ENCODE data around the gene SNX10. TPM values are rescaled to one million over a fixed set of nuclear protein-coding genes. Genes with fewer than 3 reads are reported as not detected.

SNX10 gene
- total and polyA plus RNA-seq, 2 donors, result 15.9 TPM

GRCh38 chr7:26409661-26410547, 118.2 kb downstream of the SNX10 start:
- Histone ChIP-seq H3K27ac (ENCODE audit: low read depth in 1 of 2, low read length in 1 of 2) (no peak overlapping the region), H3K4me1 (ENCODE audit: control insufficient read depth in 2 of 2, insufficient read depth in 2 of 2, low read length in 2 of 2) (no peaks in the 10 kb centered on the region), H3K4me3 (ENCODE audit: low read length in 2 of 2) (no peak overlapping the region), H3K36me3 (ENCODE audit: control insufficient read depth in 2 of 2, insufficient read depth in 2 of 2, low read length in 1 of 2) (no peaks in the 10 kb centered on the region), H3K9me3 (ENCODE audit: control insufficient read depth in 2 of 2, insufficient read depth in 1 of 2, low read length in 1 of 2) (no peaks in the 10 kb centered on the region), H3K27me3 (ENCODE audit: control insufficient read depth in 2 of 2, insufficient read depth in 1 of 2, low read length in 1 of 2) (no peaks in the 10 kb centered on the region)
- 95% methylated on average over 5 of the region's 5 CpGs for WGBS
- no peak for DNase-seq (ENCODE audit: low read depth in 6 of 9, low spot score in 9 of 9)

- H3K4me3 ChIP-seq (ENCODE audit: low read length in 2 of 2), result no peak overlapping the region
- no peaks in the 10 kb centered on the region for H3K27me3 ChIP-seq (ENCODE audit: control insufficient read depth in 2 of 2, insufficient read depth in 1 of 2, low read length in 1 of 2)
- H3K27ac ChIP-seq (ENCODE audit: low read depth in 1 of 2, low read length in 1 of 2), result no peak overlapping the region
- no peaks in the 10 kb centered on the region for H3K36me3 ChIP-seq (ENCODE audit: control insufficient read depth in 2 of 2, insufficient read depth in 2 of 2, low read length in 1 of 2)
- H3K4me1 ChIP-seq (ENCODE audit: control insufficient read depth in 2 of 2, insufficient read depth in 2 of 2, low read length in 2 of 2), result no peaks in the 10 kb centered on the region
- no peak for DNase-seq (ENCODE audit: low read depth in 6 of 9, low spot score in 9 of 9)
- WGBS, result 95% methylated on average over 3 of the region's 3 CpGs
- no peaks in the 10 kb centered on the region for H3K9me3 ChIP-seq (ENCODE audit: control insufficient read depth in 2 of 2, insufficient read depth in 1 of 2, low read length in 1 of 2)
These were observed 121.5 kb downstream of the SNX10 start for GRCh38 chr7:26413007-26413691.

GRCh38 chr7:26416004-26416403, 124.3 kb downstream of the SNX10 start:
- WGBS, result 95% methylated on average over 1 of the region's 1 CpG
- Histone ChIP-seq H3K36me3 (ENCODE audit: control insufficient read depth in 2 of 2, insufficient read depth in 2 of 2, low read length in 1 of 2) (no peaks in the 10 kb centered on the region), H3K4me1 (ENCODE audit: control insufficient read depth in 2 of 2, insufficient read depth in 2 of 2, low read length in 2 of 2) (no peaks in the 10 kb centered on the region), H3K27ac (ENCODE audit: low read depth in 1 of 2, low read length in 1 of 2) (no peak overlapping the region), H3K4me3 (ENCODE audit: low read length in 2 of 2) (no peak overlapping the region), H3K27me3 (ENCODE audit: control insufficient read depth in 2 of 2, insufficient read depth in 1 of 2, low read length in 1 of 2) (no peaks in the 10 kb centered on the region), H3K9me3 (ENCODE audit: control insufficient read depth in 2 of 2, insufficient read depth in 1 of 2, low read length in 1 of 2) (no peaks in the 10 kb centered on the region)
- no peak for DNase-seq (ENCODE audit: low read depth in 6 of 9, low spot score in 9 of 9)

GRCh38 chr7:26417911-26418413, 126.3 kb downstream of the SNX10 start:
- H3K27ac ChIP-seq (ENCODE audit: low read depth in 1 of 2, low read length in 1 of 2), result no peak overlapping the region
- 97% methylated on average over 5 of the region's 5 CpGs for WGBS
- DNase-seq (ENCODE audit: low read depth in 6 of 9, low spot score in 9 of 9), result no peak
- H3K4me3 ChIP-seq (ENCODE audit: low read length in 2 of 2), result no peak overlapping the region
- H3K36me3 ChIP-seq (ENCODE audit: control insufficient read depth in 2 of 2, insufficient read depth in 2 of 2, low read length in 1 of 2), result no peaks in the 10 kb centered on the region
- no peaks in the 10 kb centered on the region for H3K9me3 ChIP-seq (ENCODE audit: control insufficient read depth in 2 of 2, insufficient read depth in 1 of 2, low read length in 1 of 2)
- no peaks in the 10 kb centered on the region for H3K27me3 ChIP-seq (ENCODE audit: control insufficient read depth in 2 of 2, insufficient read depth in 1 of 2, low read length in 1 of 2)
- no peaks in the 10 kb centered on the region for H3K4me1 ChIP-seq (ENCODE audit: control insufficient read depth in 2 of 2, insufficient read depth in 2 of 2, low read length in 2 of 2)

DNA sequence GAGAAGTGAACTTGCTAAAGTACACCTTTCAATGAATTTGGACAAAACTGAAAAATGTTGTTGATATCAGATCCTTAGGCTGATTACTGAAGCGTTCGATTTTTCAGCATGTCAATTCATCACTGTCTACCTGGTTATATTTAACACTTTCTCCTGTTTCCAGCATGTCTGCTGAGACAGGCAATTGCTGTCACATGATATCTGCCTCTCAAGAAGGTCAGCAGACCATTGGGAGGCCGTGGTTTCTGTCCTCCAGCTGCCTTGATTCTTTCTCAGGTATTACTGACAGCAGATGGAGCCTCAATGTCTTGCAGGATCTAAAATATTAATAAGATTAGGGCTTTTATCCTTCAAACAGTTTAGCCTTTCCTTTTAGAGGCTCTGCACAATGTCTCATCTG, 127.5 kb downstream of the SNX10 start:
- Histone ChIP-seq H3K4me3 (ENCODE audit: low read length in 2 of 2) (no peak overlapping the region), H3K27ac (ENCODE audit: low read depth in 1 of 2, low read length in 1 of 2) (no peak overlapping the region), H3K4me1 (ENCODE audit: control insufficient read depth in 2 of 2, insufficient read depth in 2 of 2, low read length in 2 of 2) (no peaks in the 10 kb centered on the region), H3K36me3 (ENCODE audit: control insufficient read depth in 2 of 2, insufficient read depth in 2 of 2, low read length in 1 of 2) (no peaks in the 10 kb centered on the region), H3K9me3 (ENCODE audit: control insufficient read depth in 2 of 2, insufficient read depth in 1 of 2, low read length in 1 of 2) (no peaks in the 10 kb centered on the region), H3K27me3 (ENCODE audit: control insufficient read depth in 2 of 2, insufficient read depth in 1 of 2, low read length in 1 of 2) (no peaks in the 10 kb centered on the region)
- WGBS, result 93% methylated on average over 3 of the region's 3 CpGs
- DNase-seq (ENCODE audit: low read depth in 6 of 9, low spot score in 9 of 9), result no peak

GRCh38 chr7:26420422-26421019, 128.9 kb downstream of the SNX10 start:
- no peak for DNase-seq (ENCODE audit: low read depth in 6 of 9, low spot score in 9 of 9)
- Histone ChIP-seq H3K27ac (ENCODE audit: low read depth in 1 of 2, low read length in 1 of 2) (no peak overlapping the region), H3K36me3 (ENCODE audit: control insufficient read depth in 2 of 2, insufficient read depth in 2 of 2, low read length in 1 of 2) (no peaks in the 10 kb centered on the region), H3K4me1 (ENCODE audit: control insufficient read depth in 2 of 2, insufficient read depth in 2 of 2, low read length in 2 of 2) (no peaks in the 10 kb centered on the region), H3K9me3 (ENCODE audit: control insufficient read depth in 2 of 2, insufficient read depth in 1 of 2, low read length in 1 of 2) (no peaks in the 10 kb centered on the region), H3K27me3 (ENCODE audit: control insufficient read depth in 2 of 2, insufficient read depth in 1 of 2, low read length in 1 of 2) (no peaks in the 10 kb centered on the region), H3K4me3 (ENCODE audit: low read length in 2 of 2) (no peak overlapping the region)
- WGBS, result 60% methylated on average over 5 of the region's 5 CpGs

DNA sequence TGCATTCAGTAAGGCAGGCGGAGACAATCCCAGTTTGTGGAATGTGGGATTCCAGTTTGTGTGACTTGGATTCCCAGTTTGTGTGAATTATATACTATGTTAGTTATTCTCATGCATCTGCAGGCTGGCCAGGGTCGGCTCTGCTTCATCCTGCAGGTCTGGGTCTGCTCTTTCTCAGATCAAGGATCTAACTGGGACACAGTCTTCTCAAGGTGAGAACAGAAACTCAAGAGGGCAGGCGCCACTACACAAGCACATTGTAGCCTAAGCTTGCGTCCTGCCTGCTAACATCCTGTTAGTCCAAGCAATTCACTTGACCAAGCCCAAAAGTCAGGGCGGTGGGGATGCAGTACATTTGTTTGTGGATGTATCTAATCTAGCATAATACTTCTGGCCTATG, 131.1 kb downstream of the SNX10 start:
- DNase-seq (ENCODE audit: low read depth in 6 of 9, low spot score in 9 of 9), result no peak
- 98% methylated on average over 5 of the region's 5 CpGs for WGBS
- Histone ChIP-seq H3K9me3 (ENCODE audit: control insufficient read depth in 2 of 2, insufficient read depth in 1 of 2, low read length in 1 of 2) (no peaks in the 10 kb centered on the region), H3K36me3 (ENCODE audit: control insufficient read depth in 2 of 2, insufficient read depth in 2 of 2, low read length in 1 of 2) (no peaks in the 10 kb centered on the region), H3K4me1 (ENCODE audit: control insufficient read depth in 2 of 2, insufficient read depth in 2 of 2, low read length in 2 of 2) (no peaks in the 10 kb centered on the region), H3K27me3 (ENCODE audit: control insufficient read depth in 2 of 2, insufficient read depth in 1 of 2, low read length in 1 of 2) (no peaks in the 10 kb centered on the region), H3K27ac (ENCODE audit: low read depth in 1 of 2, low read length in 1 of 2) (no peak overlapping the region), H3K4me3 (ENCODE audit: low read length in 2 of 2) (no peak overlapping the region)

GRCh38 chr7:26423436-26423835, 131.8 kb downstream of the SNX10 start:
- no peaks in the 10 kb centered on the region for H3K4me1 ChIP-seq (ENCODE audit: control insufficient read depth in 2 of 2, insufficient read depth in 2 of 2, low read length in 2 of 2)
- no peaks in the 10 kb centered on the region for H3K27me3 ChIP-seq (ENCODE audit: control insufficient read depth in 2 of 2, insufficient read depth in 1 of 2, low read length in 1 of 2)
- H3K4me3 ChIP-seq (ENCODE audit: low read length in 2 of 2), result no peak overlapping the region
- no peak for DNase-seq (ENCODE audit: low read depth in 6 of 9, low spot score in 9 of 9)
- H3K9me3 ChIP-seq (ENCODE audit: control insufficient read depth in 2 of 2, insufficient read depth in 1 of 2, low read length in 1 of 2), result no peaks in the 10 kb centered on the region
- WGBS, result 93% methylated on average over 1 of the region's 1 CpG
- H3K36me3 ChIP-seq (ENCODE audit: control insufficient read depth in 2 of 2, insufficient read depth in 2 of 2, low read length in 1 of 2), result no peaks in the 10 kb centered on the region
- no peak overlapping the region for H3K27ac ChIP-seq (ENCODE audit: low read depth in 1 of 2, low read length in 1 of 2)

Measured in thymus (tissue), 11 donors.